22Rv1 (cell line): ENCODE results near the gene JARID2.

Source experiments
- CTCF ChIP-seq: fragments of 450-650 bp; IDR thresholded peaks from 2 replicates; pipeline ENCODE4 v1.5.1; 2017; ENCODE audit warnings: mild to moderate bottlenecking
- ZFX ChIP-seq: fragments of 450-650 bp; IDR thresholded peaks from 2 replicates; pipeline ENCODE4 v1.6.1; 2017; ENCODE audit warnings: antibody characterized with exemption, borderline replicate concordance

GRCh38 chr6:15473174-15473573 lies 227.3 kb downstream of the JARID2 start:
- TF ChIP-seq CTCF (no peak), ZFX (no peak)
